GM19351 (cell line): ENCODE results near the gene HMGA1.

Experiments used
- ATAC-seq: cut with Tn5 transposase; IDR thresholded peaks from one replicate; pipeline ENCODE4 v1.9.1; 2021; ENCODE audit warnings: mild to moderate bottlenecking, moderate library complexity; ENCODE audit not compliant: unreplicated experiment

HMGA1 gene

DNA sequence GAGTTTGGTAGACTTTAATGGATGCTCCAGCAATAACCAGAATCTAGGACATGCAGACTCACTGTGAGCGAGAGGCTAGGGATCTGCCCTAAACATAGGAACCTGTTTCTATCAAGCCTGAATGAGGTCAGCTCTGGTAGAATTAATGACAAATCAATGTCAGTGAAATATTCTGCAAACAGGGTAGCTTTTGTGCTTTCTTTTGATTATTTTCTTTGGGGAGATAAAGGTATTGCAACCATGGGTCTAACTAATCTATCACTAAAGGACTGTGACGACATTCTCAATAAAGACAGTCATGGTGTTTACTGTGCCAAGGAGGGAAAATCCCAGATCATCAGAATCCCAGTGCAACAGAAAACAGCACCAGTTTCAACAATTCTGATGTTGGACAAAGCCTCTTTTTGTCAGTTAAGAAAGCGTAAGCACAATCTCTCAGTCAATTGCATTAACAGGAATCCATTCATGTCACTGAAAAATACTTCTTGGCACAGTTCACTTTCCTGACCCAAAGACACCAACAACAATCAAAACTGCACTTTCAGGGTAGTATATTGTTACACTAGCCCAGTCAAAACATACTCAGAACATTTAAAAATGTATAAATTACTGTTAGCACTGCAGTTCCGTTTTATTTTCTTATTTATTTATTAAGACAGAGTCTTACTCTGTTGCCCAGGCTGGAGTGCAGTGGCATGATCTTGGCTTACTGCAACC is 48.9 kb downstream of the HMGA1 start:
- no peak for ATAC-seq

DNA sequence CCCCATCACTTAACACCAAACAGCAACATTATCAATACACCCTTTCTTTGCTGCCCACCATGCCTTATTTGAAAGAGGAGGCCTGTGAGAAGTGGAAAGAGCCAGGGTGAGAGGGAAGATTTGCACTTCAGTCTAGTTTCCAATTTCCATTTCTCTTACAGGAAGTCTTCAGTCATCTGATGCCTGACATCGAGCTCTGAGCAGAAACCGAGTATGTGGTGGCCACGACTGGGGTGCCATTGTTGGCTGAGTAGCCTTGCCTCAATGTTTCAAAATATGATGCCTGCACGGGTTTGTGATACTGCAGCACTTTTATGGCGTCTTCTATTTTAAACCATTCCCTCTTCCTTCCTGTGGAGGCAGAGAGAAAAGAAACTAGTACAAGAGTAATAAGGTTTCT is 51.9 kb downstream of the HMGA1 start:
- ATAC-seq: no peak

DNA sequence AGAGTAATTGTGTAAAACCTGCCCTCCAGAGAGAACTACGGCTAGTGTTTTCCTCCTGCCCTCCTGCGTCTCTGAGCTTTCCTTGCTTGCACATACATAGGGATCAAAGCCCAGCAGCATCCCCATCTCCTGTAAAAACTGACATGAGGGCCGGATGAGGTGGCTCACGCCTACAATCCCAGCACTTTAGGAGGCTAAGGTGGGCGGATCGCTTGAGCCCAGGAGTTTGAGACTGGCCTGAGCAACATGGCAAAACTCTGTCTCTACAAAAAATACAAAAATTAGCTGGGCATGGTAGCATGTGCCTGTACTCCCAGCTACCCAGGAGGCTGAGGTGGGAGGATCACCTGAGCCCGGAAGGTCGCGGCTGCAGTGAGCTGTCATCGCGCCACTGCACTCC is 52.5 kb downstream of the HMGA1 start:
- no peak for ATAC-seq

DNA sequence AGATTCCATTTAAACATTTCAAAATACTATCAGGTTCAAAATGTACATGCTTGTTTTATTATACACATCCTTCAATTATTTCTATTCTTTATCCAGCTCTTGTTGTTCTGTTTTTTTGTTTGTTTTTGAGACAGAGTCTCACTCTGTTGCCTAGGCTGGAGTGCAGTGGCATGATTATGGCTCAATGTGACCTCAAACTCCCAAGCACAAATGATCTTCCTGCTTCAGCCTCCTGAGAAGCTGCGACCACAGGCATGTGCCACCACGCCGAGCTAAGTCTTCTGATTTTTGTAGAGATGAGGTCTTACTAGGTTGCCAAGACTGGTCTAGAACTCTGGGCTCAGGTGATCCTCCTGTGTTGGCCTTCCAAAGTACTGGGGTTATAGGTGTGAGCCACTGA is 56.3 kb downstream of the HMGA1 start:
- ATAC-seq: no peak

DNA sequence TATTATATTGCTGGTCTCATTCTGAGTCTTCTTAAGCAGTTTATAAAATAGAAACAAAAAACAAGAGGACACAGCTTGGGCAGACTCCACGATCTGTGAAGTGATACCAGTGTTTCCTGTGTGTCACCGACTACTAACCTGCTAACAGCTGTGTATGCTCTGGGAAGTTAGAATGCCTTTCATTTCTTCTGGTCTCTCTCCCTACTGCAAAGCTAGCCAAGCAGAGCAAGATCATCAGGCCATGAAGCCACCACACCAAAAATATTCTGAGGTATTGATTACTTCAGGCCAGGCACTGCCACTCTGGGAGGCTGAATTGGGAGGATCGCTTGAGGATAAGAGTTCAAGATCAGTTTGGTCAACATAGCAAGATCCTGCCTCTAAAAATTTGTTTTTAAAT is 59.0 kb downstream of the HMGA1 start:
- peak; percentile 89 for ATAC-seq
